H1 (cell line): ENCODE data around the gene C3orf52. TPM values are rescaled to one million over a fixed set of nuclear protein-coding genes. Genes with fewer than 3 reads are reported as not detected.

Experiments
- RAD21 ChIP-seq, 2 experiments: IDR thresholded peaks in 1 of 2; conservative IDR thresholded peaks in 1 of 2; 2 replicates each; pipeline ENCODE4 v1.6.1; 2011; ENCODE audit warnings: low read depth in 2 of 2, low read length in 2 of 2, improper control_type of control experiment in 1 of 2, inconsistent platforms in 1 of 2, mild to moderate bottlenecking in 1 of 2, moderate library complexity in 1 of 2
- SP1 ChIP-seq: IDR thresholded peaks from 2 replicates; pipeline ENCODE4 v1.6.1; 2011; ENCODE audit warnings: low read depth, low read length
- YY1 ChIP-seq: IDR thresholded peaks from 2 replicates; pipeline ENCODE4 v1.6.1; 2011; ENCODE audit warnings: low read depth, mild to moderate bottlenecking, low read length
- polyA plus RNA-seq, 7 experiments: library from polyadenylated mRNA; depleted of rRNA in 3 of 7; stranded (reverse) in 5 of 7; unstranded in 2 of 7; fragments of >200 nt in 5 of 7; fragments of 200-250 nt in 2 of 7; gene quantifications; 1 replicate in 5 of 7; 2 replicates in 1 of 7; 4 replicates in 1 of 7; pipeline versions ENCODE4 v1.2.1 to v1.2.3, GENCODE V29; 2011 to 2013; ENCODE audit warnings: missing spikeins in 2 of 7, mixed read lengths in 2 of 7
- total RNA-seq: library from RNA; stranded (reverse); fragmentation: NEBNext Ultra II Directional; extraction: Animal tissue kit (Norgen Biotek cat#: 25700); gene quantifications from 2 replicates; pipeline ENCODE4 v1.2.1, GENCODE V29; 2021

Gene C3orf52
- total and polyA plus RNA-seq, 2 of the 8 experiments (the other 6 are each of a cell fraction or from before 2014, with no cell fraction given), result 9.7 to 13.1 TPM

GRCh38 chr3:112127522-112128494 is 41.6 kb downstream of the C3orf52 start (continued):
- no peak for TF ChIP-seq SP1
- no peak for TF ChIP-seq RAD21 (IDR thresholded peaks at IDR 0.05 in 1 of 2, conservative IDR thresholded peaks at IDR 0.05 in 1 of 2; ENCODE audit: low read depth in 2 of 2, low read length in 2 of 2)
- no peak for TF ChIP-seq YY1
